ENCODE data around the gene ACKR3. TPM values are rescaled to one million over a fixed set of nuclear protein-coding genes. Genes with fewer than 3 reads are reported as not detected.
A peak's percentile ranks its signal among the peaks of the same experiment; 100 is the strongest.

Gene ACKR3
- total and polyA plus RNA-seq, 12 donors = 1.1 to 12.8 (median 1.9) TPM

DNA sequence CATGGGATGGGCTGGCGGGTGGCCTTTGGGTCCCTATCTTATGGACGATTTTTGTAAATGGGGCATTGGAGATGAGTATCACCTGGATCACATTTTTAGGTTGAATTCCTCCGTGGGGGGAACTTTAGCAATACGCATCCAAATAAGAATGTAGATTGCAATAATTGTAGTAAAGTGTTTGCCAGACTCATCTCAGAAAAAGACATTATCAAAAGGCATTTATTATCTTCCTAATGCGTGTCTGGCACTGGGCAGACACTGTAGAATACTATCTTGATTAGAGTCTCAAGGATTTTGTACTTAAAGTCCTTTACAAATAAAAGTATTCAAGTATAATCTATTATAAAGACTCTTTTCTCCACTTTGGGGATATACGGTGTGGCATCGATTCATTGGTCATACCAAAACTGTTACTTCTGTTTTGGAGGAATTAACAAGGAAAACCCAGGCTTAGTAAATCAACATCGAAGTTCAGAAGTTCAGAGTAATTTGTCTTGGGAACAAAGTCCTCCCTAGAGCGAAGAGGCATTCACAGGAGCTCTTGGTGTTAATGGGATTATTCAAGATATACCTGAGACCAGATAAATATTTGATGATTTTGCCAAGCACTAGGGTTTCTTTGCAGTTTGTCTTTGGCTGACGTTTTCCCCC lies 578 bp upstream of the ACKR3 start:
- Histone ChIP-seq H3K27me3 (peaks cover 10% of the 10 kb centered on the region), H3K36me3 (replicated peaks in 1 of 2) (no peaks in the 10 kb centered on the region), H3K4me3 (peak overlapping the region in 1 of 4 donors; percentile 48), H3K4me1 (replicated peaks in 1 of 2) (peaks cover 0 to 14% of the 10 kb centered on the region in 2 donors), H3K9me3 (replicated peaks in 1 of 3) (no peaks in the 10 kb centered on the region), H3K27ac (no peak overlapping the region)
- intact Hi-C loops (cut with DNase I) = no loop called here
- no peak for DNase-seq
- WGBS, 4 donors = 37 to 43% (median 40%) methylated on average over 10 of the region's 10 CpGs
- no peak for TF ChIP-seq POLR2A (IDR thresholded peaks at IDR 0.05)
- TF ChIP-seq, protein P1, sequence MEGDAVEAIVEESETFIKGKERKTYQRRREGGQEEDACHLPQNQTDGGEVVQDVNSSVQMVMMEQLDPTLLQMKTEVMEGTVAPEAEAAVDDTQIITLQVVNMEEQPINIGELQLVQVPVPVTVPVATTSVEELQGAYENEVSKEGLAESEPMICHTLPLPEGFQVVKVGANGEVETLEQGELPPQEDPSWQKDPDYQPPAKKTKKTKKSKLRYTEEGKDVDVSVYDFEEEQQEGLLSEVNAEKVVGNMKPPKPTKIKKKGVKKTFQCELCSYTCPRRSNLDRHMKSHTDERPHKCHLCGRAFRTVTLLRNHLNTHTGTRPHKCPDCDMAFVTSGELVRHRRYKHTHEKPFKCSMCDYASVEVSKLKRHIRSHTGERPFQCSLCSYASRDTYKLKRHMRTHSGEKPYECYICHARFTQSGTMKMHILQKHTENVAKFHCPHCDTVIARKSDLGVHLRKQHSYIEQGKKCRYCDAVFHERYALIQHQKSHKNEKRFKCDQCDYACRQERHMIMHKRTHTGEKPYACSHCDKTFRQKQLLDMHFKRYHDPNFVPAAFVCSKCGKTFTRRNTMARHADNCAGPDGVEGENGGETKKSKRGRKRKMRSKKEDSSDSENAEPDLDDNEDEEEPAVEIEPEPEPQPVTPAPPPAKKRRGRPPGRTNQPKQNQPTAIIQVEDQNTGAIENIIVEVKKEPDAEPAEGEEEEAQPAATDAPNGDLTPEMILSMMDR (IDR thresholded peaks at IDR 0.05) = no peak

DNA sequence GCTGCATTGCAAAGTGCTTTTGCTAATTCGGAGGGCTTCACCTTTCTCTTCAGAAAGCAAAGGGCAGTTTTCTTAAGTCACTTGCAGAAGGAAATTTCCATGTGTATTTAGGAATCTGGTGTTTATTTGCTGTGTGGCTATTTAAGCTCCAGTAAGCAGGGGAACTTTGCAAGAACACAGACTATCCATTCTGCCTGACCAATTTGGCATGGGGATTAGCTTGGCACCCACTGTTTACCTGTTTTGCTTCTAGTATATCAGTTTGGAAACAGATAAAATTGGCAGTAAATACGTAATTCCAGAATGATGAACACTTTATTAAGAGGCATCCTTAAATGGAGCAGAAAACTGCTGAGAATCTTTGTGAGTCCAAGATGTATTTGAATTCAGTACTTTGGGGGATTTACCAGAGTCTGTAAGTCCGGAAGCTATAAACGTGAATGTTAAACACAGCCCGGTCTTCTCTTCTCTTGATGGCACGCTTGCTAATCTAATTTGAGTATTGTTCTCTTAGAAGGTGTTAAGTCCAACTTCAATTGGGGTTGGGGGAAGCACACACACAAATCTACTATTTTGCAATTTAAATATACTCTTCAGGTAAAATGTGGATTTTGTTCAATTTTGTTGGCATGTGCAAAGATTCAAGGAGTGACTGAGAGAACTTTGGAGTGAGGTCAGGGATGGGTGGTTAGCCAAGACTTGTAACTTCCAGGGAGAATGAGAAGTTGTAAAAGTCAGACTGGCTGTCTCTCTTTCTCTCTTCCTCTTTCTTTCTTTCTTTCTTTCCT lies 650 bp downstream of the ACKR3 start:
- intact Hi-C loops (cut with DNase I) = no loop called here
- Histone ChIP-seq H3K27me3 (peaks cover 10% of the 10 kb centered on the region), H3K27ac (no peak overlapping the region), H3K9me3 (replicated peaks in 1 of 3) (no peaks in the 10 kb centered on the region), H3K4me1 (replicated peaks in 1 of 2) (peaks cover 0 to 14% of the 10 kb centered on the region in 2 donors), H3K4me3 (peak overlapping the region in 1 of 4 donors; percentile 25), H3K36me3 (replicated peaks in 1 of 2) (no peaks in the 10 kb centered on the region)
- TF ChIP-seq, protein P1 (IDR thresholded peaks at IDR 0.05) = no peak
- no peak for TF ChIP-seq POLR2A (IDR thresholded peaks at IDR 0.05)
- DNase-seq = no peak
- 52 to 70% (median 63%) methylated on average over 6 of the region's 6 CpGs for WGBS, 4 donors

DNA sequence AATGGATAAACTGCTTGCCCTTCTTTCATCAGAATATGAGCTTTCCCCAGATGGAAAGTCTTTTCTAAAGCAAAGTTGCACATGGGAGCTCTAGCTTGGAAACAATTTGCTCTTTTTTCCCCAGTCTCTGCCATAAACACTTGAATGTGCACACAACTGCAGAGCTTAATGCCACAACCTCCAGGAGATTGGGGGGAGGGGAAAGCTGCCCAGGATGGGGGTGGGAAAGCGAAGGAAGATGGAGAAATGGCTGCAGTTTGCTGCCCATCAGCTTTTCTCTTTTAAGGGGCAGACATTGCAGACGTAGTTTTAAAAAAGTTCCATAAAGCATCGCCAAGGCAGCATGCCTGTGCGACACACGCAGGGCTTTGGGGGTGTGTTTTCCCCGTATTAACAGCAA lies 1.5 kb downstream of the ACKR3 start:
- H3K27ac ChIP-seq = no peak overlapping the region
- H3K9me3 ChIP-seq (replicated peaks in 1 of 3) = no peaks in the 10 kb centered on the region
- TF ChIP-seq POLR2A (IDR thresholded peaks at IDR 0.05) = no peak
- peaks cover 0 to 14% of the 10 kb centered on the region in 2 donors for H3K4me1 ChIP-seq (replicated peaks in 1 of 2)
- no peaks in the 10 kb centered on the region for H3K36me3 ChIP-seq (replicated peaks in 1 of 2)
- H3K27me3 ChIP-seq = peaks cover 6% of the 10 kb centered on the region
- 75 to 89% (median 80%) methylated on average over 6 of the region's 6 CpGs for WGBS, 4 donors
- no peak overlapping the region for H3K4me3 ChIP-seq
- no peak for DNase-seq
- intact Hi-C loops (cut with DNase I) = no loop called here

DNA sequence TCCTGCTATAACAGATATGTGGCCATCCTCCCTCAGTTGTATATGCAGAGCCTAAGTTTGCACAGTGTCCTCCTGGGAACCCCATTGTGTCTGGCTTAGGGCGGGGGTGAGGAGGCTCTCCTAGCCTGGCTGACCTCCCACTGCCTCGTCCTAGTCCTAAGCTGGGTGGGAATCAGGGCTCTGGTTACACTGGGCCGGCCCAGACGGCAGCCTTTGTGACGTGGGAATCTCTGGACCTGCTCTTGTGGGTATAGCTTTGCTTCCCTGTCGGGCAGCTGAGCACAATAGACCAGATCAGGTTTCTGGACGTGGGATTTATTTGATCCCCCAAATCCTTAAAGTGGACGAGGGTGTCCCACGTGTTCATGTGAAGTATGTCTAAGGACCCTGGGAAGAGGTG lies 2.9 kb downstream of the ACKR3 start:
- peaks cover 6% of the 10 kb centered on the region for H3K27me3 ChIP-seq
- no peak overlapping the region for H3K4me3 ChIP-seq
- H3K36me3 ChIP-seq (replicated peaks in 1 of 2) = no peaks in the 10 kb centered on the region
- DNase-seq = no peak
- TF ChIP-seq, protein P1 (IDR thresholded peaks at IDR 0.05) = no peak
- no peak for TF ChIP-seq POLR2A (IDR thresholded peaks at IDR 0.05)
- no peaks in the 10 kb centered on the region for H3K9me3 ChIP-seq (replicated peaks in 1 of 3)
- intact Hi-C loops (cut with DNase I) = no loop called here
- H3K27ac ChIP-seq = no peak overlapping the region
- 67 to 78% (median 73%) methylated on average over 9 of the region's 9 CpGs for WGBS, 4 donors
- H3K4me1 ChIP-seq (replicated peaks in 1 of 2) = peaks cover 0 to 14% of the 10 kb centered on the region in 2 donors
